ENCODE results near the gene PDE4A.
A peak's percentile ranks its signal among the peaks of the same experiment; 100 is the strongest.
"Not testable (repeated sequence)": the region's sequence is repeated elsewhere in the genome, so short reads cannot be mapped to it uniquely, and the experiment has no call there.

The PDE4A gene

GRCh38 chr19:10395003-10395402 is 25.3 kb upstream of the PDE4A start:
- TF ChIP-seq POLR2A (IDR thresholded peaks at IDR 0.05; ENCODE audit: low read length) = no peak
- TF ChIP-seq GATA1 (IDR thresholded peaks at IDR 0.05; ENCODE audit: low read depth, low read length) = no peak

GRCh38 chr19:10395436-10395835 is 24.9 kb upstream of the PDE4A start:
- TF ChIP-seq POLR2A (IDR thresholded peaks at IDR 0.05; ENCODE audit: low read length) (no peak), GATA1 (IDR thresholded peaks at IDR 0.05; ENCODE audit: low read depth, low read length) (no peak)
- DNase-seq = no peak

More at GRCh38 chr19:10395003-10395402, 25.3 kb upstream of the PDE4A start:
- DNase-seq = no peak

GRCh38 chr19:10395917-10396316 is 24.4 kb upstream of the PDE4A start:
- no peak for TF ChIP-seq GATA1 (IDR thresholded peaks at IDR 0.05; ENCODE audit: low read depth, low read length)
- no peak for DNase-seq

- TF ChIP-seq GATA1 (IDR thresholded peaks at IDR 0.05; ENCODE audit: low read depth, low read length) (no peak), POLR2A (IDR thresholded peaks at IDR 0.05; ENCODE audit: low read length) (no peak)
- DNase-seq = no peak
Observed at GRCh38 chr19:10398819-10399218, 21.5 kb upstream of the PDE4A start.

- not testable (repeated sequence) for DNase-seq
Observed at GRCh38 chr19:10399340-10399739, 21.0 kb upstream of the PDE4A start.

GRCh38 chr19:10399878-10400277 is 20.5 kb upstream of the PDE4A start:
- DNase-seq = no peak

GRCh38 chr19:10402441-10403038 is 17.8 kb upstream of the PDE4A start:
- no peak for DNase-seq
- TF ChIP-seq POLR2A (IDR thresholded peaks at IDR 0.05; ENCODE audit: low read length) (no peak), GATA1 (IDR thresholded peaks at IDR 0.05; ENCODE audit: low read depth, low read length) (no peak)

More at GRCh38 chr19:10399878-10400277, 20.5 kb upstream of the PDE4A start:
- no peak for TF ChIP-seq GATA1 (IDR thresholded peaks at IDR 0.05; ENCODE audit: low read depth, low read length)
- TF ChIP-seq POLR2A (IDR thresholded peaks at IDR 0.05; ENCODE audit: low read length) = no peak

- peak; percentile 97 to 99 for DNase-seq
- TF ChIP-seq GATA1 (IDR thresholded peaks at IDR 0.05; ENCODE audit: low read depth, low read length) = no peak
- peak; percentile 90 for TF ChIP-seq POLR2A (IDR thresholded peaks at IDR 0.05; ENCODE audit: low read length)
Observed at GRCh38 chr19:10403137-10404021, 17.0 kb upstream of the PDE4A start, which contains the start of gene CDC37. TSS of gene CDC37 (minus strand) at chr19:10403542. CDS start at chr19:10403479, 63 bp downstream.

GRCh38 chr19:10404888-10405820 is 15.2 kb upstream of the PDE4A start:
- no peak for DNase-seq
- TF ChIP-seq POLR2A (IDR thresholded peaks at IDR 0.05; ENCODE audit: low read length) (no peak), GATA1 (IDR thresholded peaks at IDR 0.05; ENCODE audit: low read depth, low read length) (no peak)

GRCh38 chr19:10406191-10406590 is 14.1 kb upstream of the PDE4A start:
- no peak for DNase-seq
- TF ChIP-seq POLR2A (IDR thresholded peaks at IDR 0.05; ENCODE audit: low read length) = no peak
- TF ChIP-seq GATA1 (IDR thresholded peaks at IDR 0.05; ENCODE audit: low read depth, low read length) = no peak

GRCh38 chr19:10407096-10407495 is 13.2 kb upstream of the PDE4A start:
- TF ChIP-seq POLR2A (IDR thresholded peaks at IDR 0.05; ENCODE audit: low read length) = no peak
- TF ChIP-seq GATA1 (IDR thresholded peaks at IDR 0.05; ENCODE audit: low read depth, low read length) = no peak
- no peak for DNase-seq

- DNase-seq = no peak
- TF ChIP-seq POLR2A (IDR thresholded peaks at IDR 0.05; ENCODE audit: low read length) (no peak), GATA1 (IDR thresholded peaks at IDR 0.05; ENCODE audit: low read depth, low read length) (no peak)
Observed at GRCh38 chr19:10408511-10409283, 11.6 kb upstream of the PDE4A start.

- not testable (repeated sequence) for DNase-seq
Observed at GRCh38 chr19:10411224-10411623, 9.1 kb upstream of the PDE4A start.
